Muscle layer of duodenum (tissue), 2 donors: ENCODE measurements around the gene MRPL58.
"Not testable (repeated sequence)": the region's sequence is repeated elsewhere in the genome, so short reads cannot be mapped to it uniquely, and the experiment has no call there.

Experiments used
- H3K27ac ChIP-seq: one replicate; pipeline ENCODE4 v1.7.0; 2013; ENCODE audit warnings: mild to moderate bottlenecking, low read length
- H3K27me3 ChIP-seq: one replicate; pipeline ENCODE4 v1.7.0; 2013; ENCODE audit warnings: low read depth, mild to moderate bottlenecking, control low read depth, low read length
- H3K36me3 ChIP-seq, 2 donors: one replicate each; pipeline ENCODE4 v1.7.0; 2013; ENCODE audit warnings: low read length in 2 of 2, control low read depth in 1 of 2, mild to moderate bottlenecking in 1 of 2; ENCODE audit not compliant: insufficient read depth in 2 of 2, control insufficient read depth in 1 of 2
- H3K4me1 ChIP-seq, 2 donors: one replicate each; pipeline ENCODE4 v1.7.0; 2013; ENCODE audit warnings: low read length in 2 of 2, mild to moderate bottlenecking in 2 of 2, control low read depth in 1 of 2, moderate library complexity in 1 of 2; ENCODE audit not compliant: insufficient read depth in 2 of 2, control insufficient read depth in 1 of 2
- H3K4me3 ChIP-seq, 2 donors: one replicate each; pipeline ENCODE4 v1.7.0; 2013; ENCODE audit warnings: low read length in 2 of 2, low read depth in 1 of 2, mild to moderate bottlenecking in 1 of 2
- H3K9me3 ChIP-seq, 2 donors: one replicate each; pipeline ENCODE4 v1.7.0; 2013; ENCODE audit warnings: low read length in 2 of 2, control low read depth in 1 of 2, mild to moderate bottlenecking in 1 of 2; ENCODE audit not compliant: control insufficient read depth in 1 of 2
- donor health status: healthy.

MRPL58 gene

GRCh38 chr17:75004371-75004770 is 8.1 kb upstream of the MRPL58 start:
- no peaks in the 10 kb centered on the region for H3K9me3 ChIP-seq
- H3K27ac ChIP-seq: no peak overlapping the region
- H3K4me1 ChIP-seq: no peaks in the 10 kb centered on the region
- peaks cover 17 to 49% of the 10 kb centered on the region in 2 donors for H3K36me3 ChIP-seq
- no peaks in the 10 kb centered on the region for H3K27me3 ChIP-seq
- H3K4me3 ChIP-seq: no peak overlapping the region

- Histone ChIP-seq H3K27me3 (no peaks in the 10 kb centered on the region), H3K9me3 (no peaks in the 10 kb centered on the region), H3K27ac (no peak overlapping the region), H3K4me3 (no peak overlapping the region), H3K36me3 (peaks cover 14 to 44% of the 10 kb centered on the region in 2 donors), H3K4me1 (no peaks in the 10 kb centered on the region)
These were observed 7.2 kb upstream of the MRPL58 start for GRCh38 chr17:75005291-75005690.

- H3K9me3 ChIP-seq, H3K4me3 ChIP-seq, H3K27ac ChIP-seq, H3K4me1 ChIP-seq, H3K27me3 ChIP-seq: not testable (repeated sequence)
- H3K36me3 ChIP-seq: peaks cover 14 to 44% of the 10 kb centered on the region in 2 donors
These were observed 6.4 kb upstream of the MRPL58 start for GRCh38 chr17:75006084-75006483.

- Histone ChIP-seq H3K27me3 (no peaks in the 10 kb centered on the region), H3K4me3 (no peak overlapping the region), H3K9me3 (no peaks in the 10 kb centered on the region), H3K4me1 (peaks cover 5 to 13% of the 10 kb centered on the region in 2 donors), H3K27ac (no peak overlapping the region), H3K36me3 (peaks cover 10 to 38% of the 10 kb centered on the region in 2 donors)
These were observed 5.8 kb upstream of the MRPL58 start for GRCh38 chr17:75006653-75007052.

GRCh38 chr17:75008373-75008772 is 4.1 kb upstream of the MRPL58 start:
- no peak overlapping the region for H3K4me3 ChIP-seq

GRCh38 chr17:75009139-75009724 is 3.2 kb upstream of the MRPL58 start:
- no peaks in the 10 kb centered on the region for H3K27me3 ChIP-seq
- no peak overlapping the region for H3K27ac ChIP-seq
- H3K4me3 ChIP-seq: no peak overlapping the region
- no peaks in the 10 kb centered on the region for H3K9me3 ChIP-seq
- peaks cover 0 to 13% of the 10 kb centered on the region in 2 donors for H3K36me3 ChIP-seq
- peaks cover 14 to 29% of the 10 kb centered on the region in 2 donors for H3K4me1 ChIP-seq

More at GRCh38 chr17:75008373-75008772, 4.1 kb upstream of the MRPL58 start:
- H3K4me1 ChIP-seq: peaks cover 7 to 23% of the 10 kb centered on the region in 2 donors
- no peaks in the 10 kb centered on the region for H3K27me3 ChIP-seq
- H3K9me3 ChIP-seq: no peaks in the 10 kb centered on the region
- H3K27ac ChIP-seq: no peak overlapping the region
- H3K36me3 ChIP-seq: peaks cover 0 to 21% of the 10 kb centered on the region in 2 donors

- peak overlapping the region in 1 of 2 donors; percentile 91 for H3K4me3 ChIP-seq
- no peaks in the 10 kb centered on the region for H3K36me3 ChIP-seq
- peaks cover 14 to 29% of the 10 kb centered on the region in 2 donors for H3K4me1 ChIP-seq
- no peaks in the 10 kb centered on the region for H3K27me3 ChIP-seq
- peak overlapping the region; percentile 71 for H3K27ac ChIP-seq
- no peaks in the 10 kb centered on the region for H3K9me3 ChIP-seq
These were observed 1.6 kb upstream of the MRPL58 start for GRCh38 chr17:75010683-75011400.

GRCh38 chr17:75011401-75012095 is 922 bp upstream of the MRPL58 start:
- H3K27ac ChIP-seq: peak overlapping the region; percentile 71
- H3K27me3 ChIP-seq: no peaks in the 10 kb centered on the region
- H3K4me3 ChIP-seq: peak overlapping the region; percentile 61 to 91

GRCh38 chr17:75012096-75012345 is 449 bp upstream of the MRPL58 start:
- Histone ChIP-seq H3K36me3 (no peaks in the 10 kb centered on the region), H3K9me3 (no peaks in the 10 kb centered on the region), H3K4me1 (peaks cover 14 to 29% of the 10 kb centered on the region in 2 donors), H3K4me3 (peak overlapping the region; percentile 61 to 91), H3K27me3 (no peaks in the 10 kb centered on the region), H3K27ac (peak overlapping the region; percentile 71)

More at GRCh38 chr17:75011401-75012095, 922 bp upstream of the MRPL58 start:
- Histone ChIP-seq H3K9me3 (no peaks in the 10 kb centered on the region), H3K36me3 (no peaks in the 10 kb centered on the region), H3K4me1 (peaks cover 14 to 29% of the 10 kb centered on the region in 2 donors)

GRCh38 chr17:75013092-75013559 is 656 bp downstream of the MRPL58 start:
- Histone ChIP-seq H3K4me1 (peaks cover 14 to 29% of the 10 kb centered on the region in 2 donors), H3K36me3 (no peaks in the 10 kb centered on the region), H3K9me3 (no peaks in the 10 kb centered on the region), H3K27me3 (no peaks in the 10 kb centered on the region), H3K4me3 (peak overlapping the region; percentile 61 to 91), H3K27ac (peak overlapping the region; percentile 27)

- Histone ChIP-seq H3K36me3 (peaks cover 13 to 30% of the 10 kb centered on the region in 2 donors), H3K27ac (no peak overlapping the region)
These were observed 6.7 kb downstream of the MRPL58 start for GRCh38 chr17:75019146-75019545.

More at GRCh38 chr17:75019146-75019545, 6.7 kb downstream of the MRPL58 start:
- Histone ChIP-seq H3K4me1 (no peaks in the 10 kb centered on the region), H3K27me3 (no peaks in the 10 kb centered on the region), H3K4me3 (no peak overlapping the region), H3K9me3 (no peaks in the 10 kb centered on the region)
